GM11168 (cell line): ENCODE results near the gene YLPM1.

Source experiments
- in situ Hi-C: fragments of 300-500 bp; cut with MboI; formaldehyde crosslinking; loops from one replicate; pipeline ENCODE4 v1.12.0; 2022; ENCODE audit warnings: low sequenced_read_pairs; ENCODE audit not compliant: unreplicated experiment

The YLPM1 gene

GRCh38 chr14:74792249-74793039 is 29.3 kb downstream of the YLPM1 start:
- in situ Hi-C loops, result no loop called here

- in situ Hi-C loops, result no loop called here
Measured at GRCh38 chr14:74793506-74794155, 30.5 kb downstream of the YLPM1 start.

- in situ Hi-C loops, result no loop called here
Measured at GRCh38 chr14:74794947-74795346, 31.8 kb downstream of the YLPM1 start.

- in situ Hi-C loops, result no loop called here
Measured at GRCh38 chr14:74799765-74800164, 36.6 kb downstream of the YLPM1 start.

GRCh38 chr14:74800780-74801179 is 37.7 kb downstream of the YLPM1 start:
- in situ Hi-C loops, result no loop called here

GRCh38 chr14:74801396-74801795 is 38.3 kb downstream of the YLPM1 start:
- in situ Hi-C loops, result no loop called here

GRCh38 chr14:74804219-74804825 is 41.2 kb downstream of the YLPM1 start:
- in situ Hi-C loops, result no loop called here

- in situ Hi-C loops, result no loop called here
Measured at GRCh38 chr14:74807853-74808545, 44.9 kb downstream of the YLPM1 start.

GRCh38 chr14:74816124-74816523 is 53.0 kb downstream of the YLPM1 start:
- in situ Hi-C loops, result no loop called here

GRCh38 chr14:74820288-74820687 is 57.2 kb downstream of the YLPM1 start:
- in situ Hi-C loops, result no loop called here

GRCh38 chr14:74821267-74821915 is 58.3 kb downstream of the YLPM1 start:
- in situ Hi-C loops, result no loop called here

GRCh38 chr14:74824997-74825396 is 61.9 kb downstream of the YLPM1 start:
- in situ Hi-C loops, result no loop called here

GRCh38 chr14:74826574-74826973 is 63.5 kb downstream of the YLPM1 start:
- in situ Hi-C loops, result no loop called here

GRCh38 chr14:74829251-74829650 is 66.1 kb downstream of the YLPM1 start:
- in situ Hi-C loops, result no loop called here

GRCh38 chr14:74832849-74833248 is 69.7 kb downstream of the YLPM1 start:
- in situ Hi-C loops, result no loop called here

GRCh38 chr14:74834692-74835392 is 71.7 kb downstream of the YLPM1 start:
- in situ Hi-C loops, result no loop called here

- in situ Hi-C loops, result no loop called here
Measured at GRCh38 chr14:74835645-74836250, 72.6 kb downstream of the YLPM1 start.

GRCh38 chr14:74836251-74836960 is 73.3 kb downstream of the YLPM1 start:
- in situ Hi-C loops, result no loop called here

- in situ Hi-C loops, result no loop called here
Measured at GRCh38 chr14:74838166-74838565, 75.0 kb downstream of the YLPM1 start.
